Mammary microvascular endothelial cell (primary cell): ENCODE measurements around the gene WNK1. TPM values are rescaled to one million over a fixed set of nuclear protein-coding genes. Genes with fewer than 3 reads are reported as not detected.

Experiments used
- total RNA-seq: library from RNA; depleted of rRNA; stranded (reverse); fragments of >200 nt; gene quantifications from 2 replicates; pipeline ENCODE4 v1.2.3, GENCODE V29; 2015

Gene WNK1
- total RNA-seq, result 43.2 and 54.5 TPM in 2 replicates

DNA sequence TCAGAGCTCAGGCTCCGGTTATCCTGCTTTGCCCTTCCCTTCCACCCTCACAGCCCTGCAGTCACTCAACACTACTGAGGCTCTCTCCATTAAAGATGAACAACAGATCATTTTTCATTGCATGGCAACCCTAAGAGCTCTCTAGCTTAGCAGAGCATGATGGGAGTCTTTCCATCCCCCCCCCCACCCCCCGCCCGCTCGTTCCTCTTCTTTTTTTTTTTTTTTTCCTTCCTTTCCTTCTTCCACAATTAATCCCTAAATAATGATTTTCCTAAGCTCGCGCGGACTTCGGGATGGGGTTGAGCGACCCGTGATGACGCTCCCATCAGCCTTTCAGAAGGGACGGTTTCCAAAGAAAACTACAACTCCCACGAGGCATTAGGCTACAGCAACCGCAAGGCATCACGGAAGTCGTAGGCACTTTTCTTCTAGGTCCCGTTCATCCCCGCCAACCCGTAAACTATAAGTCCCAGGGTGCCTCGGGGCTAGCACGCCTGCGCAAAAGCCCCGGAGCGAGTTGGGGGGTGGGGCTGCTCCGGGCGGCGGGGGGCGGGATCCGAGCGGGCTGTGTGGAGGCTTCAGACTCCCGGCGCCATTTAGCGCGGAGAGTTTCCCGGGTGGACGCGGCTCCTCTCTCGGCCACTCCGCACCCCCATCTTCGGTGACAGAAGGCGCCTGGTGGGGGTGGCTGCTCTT lies at the start of gene WNK1:
Gene WNK1 (plus strand): TSS at position 581 of the 696 bp plus-strand sequence. CDS start 987 bp downstream, outside the sequence.

GRCh38 chr12:949453-950191 lies 197.2 kb downstream of the WNK1 start, which contains the start of gene RAD52:
RAD52 (minus strand) TSS chr12:949694; CDS start chr12:933058, 16,636 bp downstream.

Other genes starting within 250 kb of the WNK1 start
- 0.93 and 5.7 TPM in 2 replicates for gene NINJ2, start 89.1 kb upstream of the WNK1 start, total RNA-seq
- gene RAD52, start 197.1 kb downstream of the WNK1 start, total RNA-seq, result 4.6 and 10.2 TPM in 2 replicates
- 21.5 and 22.2 TPM in 2 replicates for gene ERC1, start 238.6 kb downstream of the WNK1 start, total RNA-seq